ENCODE data around the gene OR6V1.

OR6V1 gene, protein sequence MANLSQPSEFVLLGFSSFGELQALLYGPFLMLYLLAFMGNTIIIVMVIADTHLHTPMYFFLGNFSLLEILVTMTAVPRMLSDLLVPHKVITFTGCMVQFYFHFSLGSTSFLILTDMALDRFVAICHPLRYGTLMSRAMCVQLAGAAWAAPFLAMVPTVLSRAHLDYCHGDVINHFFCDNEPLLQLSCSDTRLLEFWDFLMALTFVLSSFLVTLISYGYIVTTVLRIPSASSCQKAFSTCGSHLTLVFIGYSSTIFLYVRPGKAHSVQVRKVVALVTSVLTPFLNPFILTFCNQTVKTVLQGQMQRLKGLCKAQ

DNA sequence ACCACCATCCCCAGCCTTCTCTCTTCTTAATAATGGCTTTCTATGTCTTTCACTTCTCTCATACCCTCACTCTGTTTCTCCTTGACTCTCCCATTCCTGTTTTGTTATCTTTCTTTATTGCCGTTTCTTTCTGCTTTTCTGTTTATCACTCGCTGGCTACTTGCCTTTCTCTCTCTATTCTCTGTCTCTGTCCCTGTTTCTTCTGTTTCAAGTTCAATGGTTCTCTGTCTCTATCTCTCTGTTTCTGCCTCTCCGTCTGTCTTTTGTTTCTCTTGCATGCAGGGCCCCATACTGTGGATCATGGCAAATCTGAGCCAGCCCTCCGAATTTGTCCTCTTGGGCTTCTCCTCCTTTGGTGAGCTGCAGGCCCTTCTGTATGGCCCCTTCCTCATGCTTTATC lies at the start of gene OR6V1:
TSS of gene OR6V1 (plus strand) at position 301 of the 400 bp plus-strand sequence. CDS start at position 301, 0 bp downstream.
- no peak for DNase-seq (ENCODE audit: low read depth in 2 of 2)

DNA sequence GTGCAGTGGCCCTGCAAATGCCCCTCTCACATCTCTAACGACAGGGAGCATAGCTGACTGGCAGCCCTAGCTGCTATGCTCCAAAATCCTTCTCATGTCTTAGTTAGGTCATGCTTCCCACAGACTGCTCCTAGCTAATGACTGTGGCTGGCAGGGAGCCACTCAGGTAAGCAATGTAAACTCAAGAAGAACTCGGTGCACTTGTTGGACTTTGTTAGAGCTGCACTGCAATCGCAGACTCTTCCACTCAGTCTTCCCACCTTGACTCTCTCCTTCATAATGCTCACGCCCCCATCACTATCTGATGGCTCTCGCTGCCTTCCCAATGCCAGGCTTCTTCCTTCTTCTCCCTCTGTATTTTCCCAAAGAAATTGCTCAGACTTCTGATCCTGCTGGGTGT lies 49.2 kb upstream of the OR6V1 start:
- no peak for DNase-seq (ENCODE audit: low read depth in 2 of 2)

DNA sequence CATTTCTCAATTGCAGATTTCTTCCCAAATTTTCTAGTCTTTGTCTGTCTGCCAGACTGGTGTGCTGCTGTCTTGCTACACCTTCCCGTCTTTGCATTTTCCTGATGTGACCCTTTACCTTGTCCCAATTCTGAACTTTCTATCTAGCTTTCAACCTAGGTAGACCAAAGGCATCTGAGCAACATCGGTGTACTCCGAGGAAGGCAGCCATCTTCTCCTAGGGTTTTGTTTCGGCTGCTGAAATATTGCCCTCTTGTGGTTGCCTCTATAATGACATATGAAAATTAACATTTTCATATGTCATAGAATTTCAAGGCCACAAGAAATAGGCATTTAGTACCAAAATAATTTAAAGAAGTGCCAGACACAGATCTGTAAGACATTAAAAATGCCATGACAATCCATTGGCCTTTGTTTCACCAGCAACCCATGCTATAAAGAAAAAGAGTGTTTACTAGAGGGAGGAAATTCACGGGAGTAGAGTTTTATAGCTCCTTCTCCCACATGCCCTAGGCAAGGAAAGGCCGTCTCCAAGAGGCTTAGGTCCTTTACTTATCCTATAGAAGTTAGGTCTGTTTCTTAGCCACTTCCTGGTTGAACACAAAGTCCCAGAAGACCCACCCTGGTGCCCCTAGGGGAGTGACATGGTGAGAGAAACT lies 48.6 kb upstream of the OR6V1 start:
- no peak for DNase-seq (ENCODE audit: low read depth in 2 of 2)

DNA sequence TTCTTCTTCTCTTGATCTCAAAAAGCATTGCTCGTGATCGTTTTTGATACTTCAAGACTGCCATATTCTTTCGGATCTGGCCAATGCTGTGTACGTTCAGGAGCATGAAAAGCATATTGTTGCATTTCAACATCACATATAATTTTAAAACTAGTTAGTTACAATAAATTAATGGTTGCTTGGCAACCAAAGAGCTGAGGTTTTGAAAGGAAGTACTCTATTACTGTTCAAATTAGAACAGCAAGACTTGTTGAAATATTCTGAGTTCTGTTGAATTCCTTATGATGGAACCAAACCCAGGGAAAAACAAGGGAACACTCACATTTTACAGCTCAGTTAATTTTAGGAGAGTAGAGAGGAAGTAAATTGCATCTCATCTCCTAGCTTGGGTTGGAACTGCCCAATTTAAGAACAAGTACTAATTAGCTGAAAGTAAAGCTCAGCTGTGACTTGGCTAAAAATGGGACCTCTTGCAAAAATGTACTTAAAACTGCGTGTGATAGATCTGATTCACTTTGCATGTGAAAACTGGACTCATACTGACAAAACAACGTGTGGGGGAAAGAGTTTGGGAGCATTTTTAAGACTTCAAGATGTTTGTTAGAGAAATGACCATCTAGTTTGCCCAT lies 46.4 kb upstream of the OR6V1 start:
- DNase-seq (ENCODE audit: low read depth in 2 of 2) = no peak

DNA sequence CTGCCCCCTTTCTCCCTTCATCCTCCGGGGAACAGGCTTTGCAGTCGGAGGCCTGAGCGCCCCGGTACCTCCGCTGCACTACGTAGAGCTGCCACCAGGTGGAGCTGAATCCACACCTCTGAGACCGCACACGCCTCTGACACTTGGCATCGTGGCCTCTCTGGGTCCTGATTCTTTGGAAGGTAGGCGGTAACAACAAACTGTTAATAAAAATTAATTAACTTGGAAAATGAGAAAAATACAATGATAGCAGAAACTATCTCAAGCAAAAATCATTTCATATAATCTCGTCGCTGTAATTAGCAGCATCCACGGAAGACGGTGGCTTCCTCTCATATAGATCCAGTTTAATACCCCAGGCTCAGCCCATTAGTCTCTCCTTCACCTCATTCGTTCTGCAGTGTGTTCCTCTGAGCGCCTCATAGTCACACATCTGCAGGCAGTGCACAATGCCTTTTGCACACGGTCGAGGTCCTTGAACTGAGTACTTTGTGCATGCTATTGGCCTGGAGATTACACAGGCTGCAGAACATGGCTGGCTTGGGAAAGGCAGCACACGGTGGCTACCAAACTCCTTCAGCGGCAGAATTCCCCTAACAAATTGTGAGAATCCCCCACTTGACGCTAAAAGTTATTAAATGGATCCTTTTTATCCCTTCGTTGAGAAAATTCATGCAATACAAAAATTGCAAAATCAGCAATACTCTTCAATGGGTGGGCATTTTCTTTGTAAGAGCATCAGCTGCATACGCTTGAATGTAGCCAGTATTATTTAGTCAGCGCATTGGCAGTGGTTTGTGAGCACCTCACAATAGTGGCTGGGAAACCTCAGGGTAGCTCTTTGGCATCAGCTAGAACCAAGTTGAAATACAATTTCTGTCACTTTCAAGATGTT lies 43.9 kb upstream of the OR6V1 start:
- DNase-seq (ENCODE audit: low read depth in 2 of 2) = peak; percentile 61 to 74

DNA sequence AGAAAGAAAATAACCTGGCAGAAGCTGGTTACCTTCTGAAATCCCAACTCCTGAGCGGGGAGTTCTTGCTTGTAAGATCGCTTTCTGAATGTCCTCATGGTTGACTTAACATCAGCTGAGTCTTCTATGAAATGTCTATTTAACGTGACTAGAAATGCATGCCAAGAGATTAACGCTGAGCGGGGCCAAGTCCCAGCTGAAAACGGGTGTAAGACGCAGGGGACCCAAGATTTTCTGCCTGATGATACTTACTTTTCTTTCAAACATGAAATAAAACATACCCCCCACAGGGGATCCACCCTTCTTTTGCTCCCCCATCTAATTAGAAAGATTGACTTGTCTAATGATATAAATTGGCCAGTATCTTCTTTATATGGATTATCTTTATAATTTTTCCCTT lies 40.1 kb upstream of the OR6V1 start:
- no peak for DNase-seq (ENCODE audit: low read depth in 2 of 2)

DNA sequence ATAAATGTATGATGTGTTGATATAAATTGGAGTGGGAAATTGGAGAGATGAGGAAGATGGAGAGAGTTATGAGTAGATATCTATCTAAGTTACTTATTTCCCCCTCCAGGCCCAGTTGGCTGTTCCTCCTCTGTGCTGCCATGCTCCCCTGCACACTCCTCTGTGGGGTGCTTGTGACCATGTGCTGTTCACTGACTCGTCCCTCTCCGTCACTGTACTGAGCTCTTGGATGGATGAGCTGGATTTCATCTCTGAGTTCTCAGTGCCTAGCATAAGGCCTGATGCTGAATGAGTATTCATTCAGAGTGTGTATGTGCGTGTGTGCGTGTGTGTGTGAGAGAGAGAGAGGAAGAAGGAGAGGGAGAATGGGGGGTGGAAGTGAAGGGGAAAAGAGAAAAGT lies 39.7 kb upstream of the OR6V1 start:
- DNase-seq (ENCODE audit: low read depth in 2 of 2) = no peak

DNA sequence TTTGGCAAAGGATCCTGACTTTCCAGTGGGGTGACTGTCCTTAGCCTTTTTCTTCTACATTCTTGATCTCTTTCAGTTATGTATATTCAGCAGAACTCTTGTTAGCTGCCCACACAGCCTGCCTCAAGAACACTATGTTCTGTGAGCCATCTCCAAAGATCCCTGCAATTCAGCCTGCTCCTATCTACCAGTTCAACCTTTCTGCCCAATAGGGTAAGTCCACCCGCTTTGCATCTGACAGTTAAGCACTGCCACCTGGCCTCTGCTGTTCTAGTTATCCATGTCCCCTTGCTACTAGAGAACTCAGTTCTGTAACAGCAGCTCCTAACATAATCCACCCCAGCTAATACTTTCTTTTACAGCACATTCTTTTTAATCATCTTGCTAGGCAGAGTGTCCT lies 38.7 kb upstream of the OR6V1 start:
- no peak for DNase-seq (ENCODE audit: low read depth in 2 of 2)

DNA sequence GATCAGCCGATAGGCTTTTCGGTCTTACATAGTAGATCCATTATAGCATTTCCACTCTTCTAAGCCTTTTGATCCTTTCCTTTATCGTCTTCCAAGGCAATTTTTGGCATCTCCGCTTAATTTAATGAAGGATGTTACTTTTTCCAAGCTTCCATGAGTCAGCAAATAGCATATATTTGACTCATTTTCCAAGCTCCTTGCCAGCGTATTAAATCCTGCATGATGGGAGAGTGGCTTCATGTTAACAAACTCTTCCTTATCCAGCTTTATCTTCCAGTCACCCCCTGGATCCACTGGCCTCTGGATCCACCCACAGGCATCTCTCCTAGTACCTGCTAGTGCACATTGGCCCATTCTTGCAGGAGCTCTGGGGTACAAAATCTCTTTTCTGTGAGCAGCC lies 38.2 kb upstream of the OR6V1 start:
- DNase-seq (ENCODE audit: low read depth in 2 of 2) = no peak

DNA sequence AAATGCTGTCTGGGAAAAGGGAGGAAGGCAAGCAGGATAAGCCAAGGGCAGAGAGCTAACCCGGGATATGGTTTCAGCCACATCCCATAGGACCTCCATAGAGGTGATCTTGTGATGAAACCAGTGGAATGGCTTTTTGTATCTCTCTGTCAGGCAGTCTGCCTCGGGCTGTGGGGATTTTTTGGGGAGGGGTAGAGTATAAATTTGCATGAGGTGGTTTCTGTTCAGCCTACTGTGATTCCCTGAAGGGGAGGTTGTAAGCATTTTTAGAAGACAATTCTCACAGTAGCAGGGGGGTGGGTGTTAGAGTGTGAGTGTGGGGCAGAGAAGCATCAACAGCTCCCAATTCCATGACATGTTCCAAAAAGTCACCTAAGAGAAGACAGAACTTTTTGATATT lies 37.1 kb upstream of the OR6V1 start:
- DNase-seq (ENCODE audit: low read depth in 2 of 2) = no peak

DNA sequence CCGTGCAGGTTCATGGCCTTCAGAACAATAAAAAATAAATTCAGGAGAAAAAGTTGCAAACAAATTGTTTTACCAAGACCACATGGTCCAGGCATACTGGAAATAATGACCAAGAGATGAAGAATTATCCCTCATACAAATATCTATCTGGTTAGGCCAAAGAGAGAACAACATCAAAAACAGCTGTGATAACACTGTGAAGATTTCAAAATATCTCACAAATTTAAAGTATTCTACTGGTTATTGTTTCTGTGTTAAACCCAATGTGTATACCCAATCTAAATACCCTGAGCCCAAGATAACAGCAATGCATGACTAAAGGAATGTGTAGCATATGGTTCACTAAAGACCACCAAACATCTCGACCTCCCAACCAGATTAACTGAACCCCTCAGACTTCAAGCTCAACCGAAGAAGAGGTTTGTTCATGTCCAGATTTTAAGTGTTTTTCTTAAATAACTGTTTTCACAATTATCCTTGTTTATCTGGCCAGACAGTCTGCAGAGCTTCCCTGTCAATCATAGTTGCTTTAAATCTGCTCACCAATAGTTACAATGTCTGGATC lies 36.1 kb upstream of the OR6V1 start:
- DNase-seq (ENCODE audit: low read depth in 2 of 2) = no peak

DNA sequence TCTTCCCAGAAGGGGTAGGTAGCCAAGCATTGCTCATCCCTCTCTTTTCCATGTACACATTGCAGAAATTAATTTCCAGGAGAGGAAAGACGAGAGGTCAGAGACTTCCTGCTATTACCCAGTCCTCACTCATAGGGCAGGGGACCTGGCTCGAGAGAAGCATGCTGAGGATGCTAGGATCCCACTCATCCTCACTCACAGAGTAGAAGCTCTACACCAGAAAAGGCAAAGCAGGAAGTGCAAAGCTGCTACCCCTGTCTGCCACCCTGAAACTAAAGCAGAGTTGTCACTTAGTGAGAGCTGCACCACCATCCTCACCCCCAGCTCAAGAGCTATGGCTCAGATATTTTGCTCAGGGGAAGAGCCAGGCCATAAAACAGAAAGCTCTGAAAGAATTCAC lies 35.1 kb upstream of the OR6V1 start:
- DNase-seq (ENCODE audit: low read depth in 2 of 2) = no peak

DNA sequence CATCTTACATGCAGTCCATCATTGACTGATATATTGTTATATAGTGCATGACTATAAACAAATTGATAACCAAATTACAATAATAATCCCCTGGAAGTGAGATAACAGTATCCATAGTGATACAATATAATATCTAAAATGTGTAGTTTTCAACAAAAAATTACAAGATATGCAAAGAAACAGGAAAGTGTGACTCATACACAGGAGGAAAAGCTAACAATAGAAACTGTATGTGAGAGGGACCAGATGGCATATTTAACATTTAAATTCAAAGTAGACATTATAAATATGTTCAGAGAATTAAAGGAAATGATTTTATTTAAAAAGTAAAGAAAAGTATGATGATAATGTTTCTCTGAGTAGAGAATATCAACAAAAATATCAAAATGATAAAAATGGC lies 33.2 kb upstream of the OR6V1 start:
- no peak for DNase-seq (ENCODE audit: low read depth in 2 of 2)

DNA sequence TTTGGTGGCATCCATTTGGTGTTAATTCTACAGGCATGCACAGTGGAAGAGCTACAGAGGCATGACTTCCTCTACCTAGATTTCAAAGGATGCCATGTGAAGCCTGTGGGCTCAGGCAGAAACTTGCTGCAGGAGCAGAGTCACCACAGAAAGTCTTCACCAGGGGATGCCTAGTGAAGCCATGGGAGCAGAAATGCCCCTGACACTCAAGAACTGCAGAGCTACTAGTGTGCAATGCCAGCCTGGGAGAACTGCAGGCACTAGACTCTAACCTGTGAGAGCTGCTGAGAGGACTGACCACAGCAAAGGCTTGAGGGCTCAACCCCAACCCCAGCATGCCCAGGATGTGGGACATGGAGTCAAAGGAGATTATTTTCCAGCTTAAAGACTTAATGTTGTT lies 29.1 kb upstream of the OR6V1 start:
- DNase-seq (ENCODE audit: low read depth in 2 of 2) = no peak

DNA sequence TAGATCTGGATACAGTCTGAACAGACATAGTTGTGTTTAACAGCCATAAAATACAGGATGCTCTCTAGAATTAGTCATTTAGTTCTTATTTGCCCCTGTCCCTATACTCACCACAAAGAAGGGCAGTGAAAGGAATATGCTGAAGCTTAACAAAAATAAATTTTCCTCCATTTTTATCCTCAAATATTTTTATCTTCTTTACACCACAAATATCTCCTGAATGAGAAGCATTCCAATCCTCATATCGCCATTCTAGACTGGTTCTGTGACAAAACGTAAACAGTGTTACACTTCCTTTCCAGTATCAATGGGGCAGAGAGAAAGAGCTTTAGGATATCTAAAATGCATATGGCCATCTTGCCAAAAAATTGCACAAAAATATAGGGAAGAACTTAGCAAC lies 26.8 kb upstream of the OR6V1 start:
- DNase-seq (ENCODE audit: low read depth in 2 of 2) = no peak

DNA sequence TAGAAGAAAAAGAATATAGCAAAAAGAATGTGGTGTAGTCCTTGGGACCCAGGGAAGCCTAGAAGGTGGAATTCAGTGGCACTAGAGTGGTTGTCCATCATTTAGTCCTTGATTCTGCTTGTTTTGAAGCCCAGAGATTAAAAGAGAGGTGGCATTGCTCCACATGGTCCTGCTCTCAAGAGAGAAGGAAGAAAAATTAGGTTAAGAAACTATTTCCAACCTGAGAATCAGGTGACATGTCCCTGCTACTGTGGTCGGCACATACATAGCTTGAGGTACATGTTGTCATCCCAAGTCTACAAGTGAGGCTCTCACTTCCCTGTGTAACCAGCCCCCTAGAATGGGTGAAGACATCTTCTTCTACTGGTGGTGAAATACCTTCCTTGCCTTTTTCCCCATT lies 25.1 kb upstream of the OR6V1 start, which contains the start of gene OR9A2:
TSS of gene OR9A2 (minus strand) at position 101 of the 400 bp plus-strand sequence. CDS start at position 101, 0 bp downstream.
- DNase-seq (ENCODE audit: low read depth in 2 of 2) = no peak

DNA sequence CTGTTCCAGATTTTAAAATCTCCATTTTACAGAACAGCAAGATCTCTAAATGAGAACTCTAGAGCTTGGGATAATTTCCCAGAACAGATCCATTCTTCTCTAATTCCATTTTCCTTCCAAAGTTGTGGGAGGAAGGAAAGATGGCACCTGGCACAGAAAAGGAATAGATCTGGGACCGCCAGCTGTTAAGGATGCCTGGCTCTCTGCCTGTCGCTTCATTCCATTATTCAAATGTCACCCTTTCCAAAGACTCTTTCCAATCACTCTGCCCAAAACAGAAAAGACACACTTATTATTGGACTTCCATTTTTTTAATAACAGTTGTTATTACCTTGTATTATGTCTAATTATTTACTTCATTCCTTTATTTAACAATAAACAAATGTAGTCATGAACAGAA lies 24.5 kb upstream of the OR6V1 start:
- DNase-seq (ENCODE audit: low read depth in 2 of 2) = no peak

DNA sequence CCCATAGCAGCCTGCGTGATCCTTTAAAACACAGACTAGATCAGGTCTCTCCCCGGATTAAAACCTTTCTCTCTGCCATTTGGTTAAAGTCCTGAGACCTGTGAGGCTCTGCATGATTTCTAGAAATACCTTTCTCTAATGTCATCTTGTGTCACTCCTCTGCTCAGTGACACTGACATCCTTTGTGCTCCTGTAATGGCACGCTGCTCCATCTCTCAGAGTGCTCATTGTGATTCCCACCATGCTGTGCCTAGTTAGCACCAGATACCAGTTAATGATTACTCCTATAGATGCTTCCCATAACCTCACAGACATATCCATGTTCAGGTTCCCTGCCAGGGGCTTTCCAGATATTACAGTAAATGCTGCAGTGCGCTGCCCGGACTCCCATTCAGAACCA lies 13.5 kb upstream of the OR6V1 start:
- no peak for DNase-seq (ENCODE audit: low read depth in 2 of 2)

DNA sequence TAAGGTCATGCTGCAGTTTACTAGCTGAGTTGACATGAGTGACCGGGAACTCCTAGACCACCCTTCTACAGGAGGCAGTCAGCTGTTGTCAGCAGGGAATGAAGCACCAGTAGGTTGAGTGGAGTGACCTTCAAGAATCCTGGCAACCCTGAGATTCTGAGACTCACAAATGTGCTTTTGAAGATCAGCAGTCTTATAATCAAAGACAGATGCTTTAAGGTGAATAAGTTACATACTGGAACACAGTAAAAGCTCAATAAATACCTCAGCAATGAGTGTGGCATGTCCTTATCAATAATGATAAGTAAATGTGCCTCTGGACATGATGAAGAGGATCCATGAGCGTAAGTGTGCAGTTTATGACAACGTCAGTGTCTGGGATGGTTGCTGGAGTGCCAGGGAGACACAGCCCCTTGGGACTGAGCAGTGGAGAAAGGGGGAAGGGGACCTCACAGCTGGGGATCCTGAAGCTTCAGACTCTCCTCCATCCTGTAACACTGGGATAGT lies 11.9 kb upstream of the OR6V1 start:
- DNase-seq (ENCODE audit: low read depth in 2 of 2) = no peak

DNA sequence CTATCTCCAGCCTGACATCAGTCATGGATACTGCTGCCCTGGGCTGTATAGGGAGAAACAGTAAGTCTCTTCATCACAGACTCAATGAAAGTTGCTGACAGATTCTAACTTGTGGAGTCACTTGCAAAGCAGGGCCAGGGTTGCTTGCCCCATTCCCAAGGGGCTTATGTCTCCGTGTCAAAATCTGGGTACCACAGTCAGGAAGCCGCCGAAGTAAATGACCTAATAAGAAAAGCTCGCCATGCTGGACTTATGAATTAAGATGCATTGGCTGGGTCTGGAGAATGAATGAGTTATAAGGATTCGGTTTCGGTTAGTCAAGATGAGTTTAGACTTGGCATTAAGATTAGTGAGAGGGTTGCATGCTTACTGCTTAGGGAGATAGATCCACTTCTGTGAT lies 10.8 kb upstream of the OR6V1 start:
- no peak for DNase-seq (ENCODE audit: low read depth in 2 of 2)

DNA sequence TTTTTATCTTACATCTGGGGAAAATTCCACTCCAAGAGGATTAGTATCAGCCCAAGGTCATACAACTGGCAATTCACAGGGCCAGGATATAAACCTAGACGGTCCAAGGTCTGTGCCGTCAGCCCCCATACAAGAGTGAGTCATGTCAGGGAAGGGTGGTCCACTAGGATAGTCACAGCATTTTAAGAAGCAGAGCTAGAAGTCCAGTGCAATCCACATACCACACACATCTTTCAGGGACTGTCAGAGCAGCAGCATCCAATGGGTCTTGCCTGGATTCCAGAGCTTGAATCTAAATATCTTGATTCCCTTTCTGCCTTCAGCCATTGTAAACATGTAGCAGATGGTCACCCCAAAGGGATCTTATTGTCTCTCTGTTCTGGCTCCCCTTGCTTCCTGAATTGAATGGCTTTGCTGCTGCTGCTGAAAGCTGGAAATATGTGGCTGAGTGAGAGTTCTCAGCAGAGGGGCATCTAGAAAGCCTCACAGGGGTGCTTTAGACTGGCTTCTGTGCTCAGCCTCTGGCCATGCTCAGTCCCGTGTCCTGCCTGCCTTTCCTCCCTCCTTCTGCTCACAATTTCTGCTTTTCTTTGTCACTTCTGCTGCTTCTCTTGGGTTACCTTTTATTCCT lies 9.9 kb upstream of the OR6V1 start:
- DNase-seq (ENCODE audit: low read depth in 2 of 2) = no peak

Measured in stimulated activated CD8-positive, alpha-beta memory T cell treated with anti-CD3 and anti-CD28 coated beads, Interleukin-2, amount 100 ng/mL, for 48 hours (primary cell).